ENCODE results near the gene STAC2.

Gene STAC2

DNA sequence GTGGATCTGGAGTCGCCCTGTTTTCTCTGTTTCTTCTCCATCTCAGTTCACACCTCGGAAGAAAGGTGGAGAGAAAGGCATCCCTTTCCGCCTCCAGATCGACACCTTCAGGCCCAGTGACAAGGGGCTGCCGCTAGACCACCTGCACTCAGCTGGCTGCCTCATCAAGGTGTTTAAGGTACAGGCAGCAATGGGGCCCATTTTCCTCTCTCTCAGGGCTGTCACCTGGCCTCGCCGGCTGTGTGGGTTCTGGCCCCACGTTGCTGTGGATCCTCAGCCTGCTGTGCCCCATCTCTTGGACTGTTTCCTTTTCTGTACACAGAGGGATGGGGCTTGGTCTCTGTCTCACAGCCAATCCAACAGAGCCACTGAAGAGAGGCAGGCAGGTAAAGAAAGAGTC lies 17.4 kb upstream of the STAC2 start:
- H3K27me3 ChIP-seq (replicated peaks) = no peaks in the 10 kb centered on the region
- H3K36me3 ChIP-seq (replicated peaks) = no peaks in the 10 kb centered on the region
- H3K27ac ChIP-seq = no peak overlapping the region
- H3K4me3 ChIP-seq (ENCODE audit: low read depth, low read length) = no peak overlapping the region
- in situ Hi-C loops (cut with HindIII; ENCODE audit: low pct_ligation_motif_present, low sequenced_read_pairs) = no loop called here
- TF ChIP-seq, protein P1, sequence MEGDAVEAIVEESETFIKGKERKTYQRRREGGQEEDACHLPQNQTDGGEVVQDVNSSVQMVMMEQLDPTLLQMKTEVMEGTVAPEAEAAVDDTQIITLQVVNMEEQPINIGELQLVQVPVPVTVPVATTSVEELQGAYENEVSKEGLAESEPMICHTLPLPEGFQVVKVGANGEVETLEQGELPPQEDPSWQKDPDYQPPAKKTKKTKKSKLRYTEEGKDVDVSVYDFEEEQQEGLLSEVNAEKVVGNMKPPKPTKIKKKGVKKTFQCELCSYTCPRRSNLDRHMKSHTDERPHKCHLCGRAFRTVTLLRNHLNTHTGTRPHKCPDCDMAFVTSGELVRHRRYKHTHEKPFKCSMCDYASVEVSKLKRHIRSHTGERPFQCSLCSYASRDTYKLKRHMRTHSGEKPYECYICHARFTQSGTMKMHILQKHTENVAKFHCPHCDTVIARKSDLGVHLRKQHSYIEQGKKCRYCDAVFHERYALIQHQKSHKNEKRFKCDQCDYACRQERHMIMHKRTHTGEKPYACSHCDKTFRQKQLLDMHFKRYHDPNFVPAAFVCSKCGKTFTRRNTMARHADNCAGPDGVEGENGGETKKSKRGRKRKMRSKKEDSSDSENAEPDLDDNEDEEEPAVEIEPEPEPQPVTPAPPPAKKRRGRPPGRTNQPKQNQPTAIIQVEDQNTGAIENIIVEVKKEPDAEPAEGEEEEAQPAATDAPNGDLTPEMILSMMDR (IDR thresholded peaks at IDR 0.05; ENCODE audit: low read depth, low read length, missing control alignments) = no peak
- no peak for DNase-seq

- Histone ChIP-seq H3K27me3 (replicated peaks) (no peaks in the 10 kb centered on the region), H3K4me3 (ENCODE audit: low read depth, low read length) (no peak overlapping the region), H3K36me3 (replicated peaks) (no peaks in the 10 kb centered on the region), H3K27ac (no peak overlapping the region)
- DNase-seq = no peak
- TF ChIP-seq, protein P1 (IDR thresholded peaks at IDR 0.05; ENCODE audit: low read depth, low read length, missing control alignments) = no peak
- in situ Hi-C loops (cut with HindIII; ENCODE audit: low pct_ligation_motif_present, low sequenced_read_pairs) = no loop called here
These were observed 14.9 kb upstream of the STAC2 start for GRCh38 chr17:39240631-39241030.

DNA sequence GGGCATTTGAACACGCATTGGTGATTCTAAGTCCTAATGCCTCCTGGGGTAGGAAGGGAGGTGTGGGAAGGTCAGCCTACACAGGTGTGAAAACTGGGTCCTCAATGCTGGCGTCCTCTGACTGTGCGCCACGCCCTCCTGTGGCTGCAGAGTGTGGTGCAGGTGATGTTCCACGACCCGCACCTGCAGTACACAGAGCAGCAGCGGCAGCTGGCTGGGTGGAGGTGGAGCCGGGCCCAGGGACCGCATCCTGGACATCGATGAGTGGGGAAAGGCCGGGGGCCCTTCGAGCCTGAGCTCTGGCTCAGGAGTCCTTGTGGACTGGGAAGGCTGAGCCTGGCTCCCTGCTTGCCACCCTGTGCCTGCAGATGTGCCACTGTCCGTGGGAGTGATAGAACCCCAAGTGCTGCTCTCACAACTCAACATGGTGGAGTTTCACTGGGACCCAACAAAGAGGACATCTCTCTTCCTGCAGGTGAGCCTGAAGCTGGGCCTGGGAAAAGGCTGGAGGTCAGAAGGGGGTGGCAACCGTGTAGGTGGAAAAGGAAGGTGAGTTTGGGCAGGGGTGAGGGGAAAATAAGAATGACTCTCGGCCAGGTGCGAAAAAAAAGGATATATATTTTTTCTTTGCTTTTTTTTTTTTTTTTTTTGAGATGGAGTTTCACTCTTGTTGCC lies 14.0 kb upstream of the STAC2 start:
- Histone ChIP-seq H3K27ac (no peak overlapping the region), H3K4me3 (ENCODE audit: low read depth, low read length) (no peak overlapping the region), H3K27me3 (replicated peaks) (no peaks in the 10 kb centered on the region), H3K36me3 (replicated peaks) (no peaks in the 10 kb centered on the region)
- in situ Hi-C loops (cut with HindIII; ENCODE audit: low pct_ligation_motif_present, low sequenced_read_pairs) = no loop called here
- DNase-seq = no peak
- TF ChIP-seq, protein P1 (IDR thresholded peaks at IDR 0.05; ENCODE audit: low read depth, low read length, missing control alignments) = peak; percentile 82

DNA sequence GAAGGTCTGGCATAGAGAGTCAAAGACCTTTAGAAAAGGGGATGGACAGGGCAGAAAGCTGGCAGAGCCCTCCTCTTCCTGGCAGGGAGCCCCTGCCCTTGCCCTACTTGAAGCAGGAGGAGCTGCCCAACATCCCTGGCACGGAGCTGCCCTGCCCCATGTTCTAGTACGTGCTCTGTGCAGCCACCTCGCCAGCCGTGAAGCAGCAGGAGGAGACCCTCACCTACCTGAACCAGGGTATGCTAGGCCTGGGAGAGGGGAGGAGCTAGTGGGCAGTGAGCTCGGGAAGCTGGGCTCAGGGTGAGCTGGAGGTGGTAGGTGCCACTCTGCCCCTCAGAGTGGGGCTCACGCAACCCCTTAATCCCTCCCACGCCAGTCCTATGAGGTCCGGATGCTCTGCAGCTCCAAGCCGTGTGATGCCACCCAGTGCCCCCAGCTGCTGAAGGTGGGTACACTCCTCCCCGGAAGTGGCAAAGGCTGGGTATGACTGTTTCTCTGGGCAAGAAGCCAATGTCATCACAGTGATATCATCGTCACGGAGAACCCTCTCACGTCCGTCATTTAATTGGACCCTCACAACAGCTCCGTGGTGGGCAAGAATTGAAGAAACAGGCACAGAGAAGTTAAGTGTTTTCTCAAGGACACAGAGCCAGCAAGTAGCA lies 12.7 kb upstream of the STAC2 start:
- no peak overlapping the region for H3K27ac ChIP-seq
- H3K27me3 ChIP-seq (replicated peaks) = no peaks in the 10 kb centered on the region
- no peak for DNase-seq
- TF ChIP-seq, protein P1 (IDR thresholded peaks at IDR 0.05; ENCODE audit: low read depth, low read length, missing control alignments) = no peak
- H3K36me3 ChIP-seq (replicated peaks) = no peaks in the 10 kb centered on the region
- in situ Hi-C loops (cut with HindIII; ENCODE audit: low pct_ligation_motif_present, low sequenced_read_pairs) = no loop called here
- no peak overlapping the region for H3K4me3 ChIP-seq (ENCODE audit: low read depth, low read length)

- H3K27ac ChIP-seq = no peak overlapping the region
These were observed 11.8 kb upstream of the STAC2 start for GRCh38 chr17:39237586-39237985.

More at GRCh38 chr17:39237586-39237985, 11.8 kb upstream of the STAC2 start:
- H3K36me3 ChIP-seq (replicated peaks) = no peaks in the 10 kb centered on the region
- H3K27me3 ChIP-seq (replicated peaks) = no peaks in the 10 kb centered on the region
- DNase-seq = no peak
- TF ChIP-seq, protein P1 (IDR thresholded peaks at IDR 0.05; ENCODE audit: low read depth, low read length, missing control alignments) = no peak
- in situ Hi-C loops (cut with HindIII; ENCODE audit: low pct_ligation_motif_present, low sequenced_read_pairs) = no loop called here
- no peak overlapping the region for H3K4me3 ChIP-seq (ENCODE audit: low read depth, low read length)

Measured in brain microvascular endothelial cell (primary cell).